HCT116 (cell line): ENCODE results near the gene FBXL17.

Experiments used
- POLR2A ChIP-seq: IDR thresholded peaks from 2 replicates; pipeline ENCODE4 v1.7.0; 2011; ENCODE audit warnings: borderline replicate concordance; ENCODE audit not compliant: insufficient read depth, insufficient read length; ENCODE audit errors: extremely low read depth
- YY1 ChIP-seq: IDR thresholded peaks from 2 replicates; pipeline ENCODE4 v1.6.1; 2011; ENCODE audit warnings: low read length, low read depth, moderate library complexity, mild to moderate bottlenecking; ENCODE audit not compliant: insufficient replicate concordance; ENCODE audit errors: extremely low read depth
- TF ChIP-seq, protein P1 (sequence below), 3 experiments: fragments of 200-600 bp in 1 of 3; sonication (generic) in 1 of 3; IDR thresholded peaks in 2 of 3; conservative IDR thresholded peaks in 1 of 3; 2 replicates each; pipeline ENCODE4 v1.5.1; 2012 to 2017; ENCODE audit warnings: low read depth in 2 of 3, low read length in 2 of 3, antibody characterized with exemption in 1 of 3, borderline replicate concordance in 1 of 3, control low read depth in 1 of 3, mild to moderate bottlenecking in 1 of 3, mixed read lengths in 1 of 3, mixed run types in 1 of 3, moderate library complexity in 1 of 3; ENCODE audit not compliant: insufficient read depth in 1 of 3

DNA sequence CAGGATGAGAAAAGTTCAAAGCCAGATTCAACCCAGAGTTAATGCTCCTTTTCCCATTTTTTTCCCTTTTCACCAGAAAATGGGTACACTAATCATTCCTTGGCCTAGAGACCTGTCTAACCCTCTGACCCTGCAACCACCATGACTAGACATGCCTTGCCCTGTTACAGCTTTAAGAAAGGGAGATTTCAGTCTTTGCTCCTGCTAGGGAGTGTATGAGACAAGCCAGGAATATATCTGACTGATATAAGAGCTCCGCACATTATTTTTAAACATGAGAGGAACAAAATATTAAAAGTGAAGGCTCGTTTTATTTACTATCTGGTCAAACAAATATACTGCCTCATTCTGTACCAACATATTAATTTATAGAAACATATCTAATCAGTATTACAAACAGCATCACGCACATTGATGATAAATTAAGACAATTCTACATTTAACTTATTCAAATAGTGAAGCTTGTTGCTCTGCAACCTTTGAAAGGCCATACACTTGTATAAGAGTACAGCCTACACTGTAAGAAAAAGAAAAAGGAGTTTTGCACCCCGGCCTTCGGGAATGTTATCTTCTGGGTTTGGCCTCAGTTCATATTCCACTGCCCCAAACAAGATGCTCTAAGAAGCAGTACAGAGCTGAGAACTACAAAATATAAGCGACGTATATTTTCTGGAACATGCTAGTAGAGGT lies 132.7 kb downstream of the FBXL17 start:
- TF ChIP-seq, protein P1, sequence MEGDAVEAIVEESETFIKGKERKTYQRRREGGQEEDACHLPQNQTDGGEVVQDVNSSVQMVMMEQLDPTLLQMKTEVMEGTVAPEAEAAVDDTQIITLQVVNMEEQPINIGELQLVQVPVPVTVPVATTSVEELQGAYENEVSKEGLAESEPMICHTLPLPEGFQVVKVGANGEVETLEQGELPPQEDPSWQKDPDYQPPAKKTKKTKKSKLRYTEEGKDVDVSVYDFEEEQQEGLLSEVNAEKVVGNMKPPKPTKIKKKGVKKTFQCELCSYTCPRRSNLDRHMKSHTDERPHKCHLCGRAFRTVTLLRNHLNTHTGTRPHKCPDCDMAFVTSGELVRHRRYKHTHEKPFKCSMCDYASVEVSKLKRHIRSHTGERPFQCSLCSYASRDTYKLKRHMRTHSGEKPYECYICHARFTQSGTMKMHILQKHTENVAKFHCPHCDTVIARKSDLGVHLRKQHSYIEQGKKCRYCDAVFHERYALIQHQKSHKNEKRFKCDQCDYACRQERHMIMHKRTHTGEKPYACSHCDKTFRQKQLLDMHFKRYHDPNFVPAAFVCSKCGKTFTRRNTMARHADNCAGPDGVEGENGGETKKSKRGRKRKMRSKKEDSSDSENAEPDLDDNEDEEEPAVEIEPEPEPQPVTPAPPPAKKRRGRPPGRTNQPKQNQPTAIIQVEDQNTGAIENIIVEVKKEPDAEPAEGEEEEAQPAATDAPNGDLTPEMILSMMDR (IDR thresholded peaks at IDR 0.05 in 2 of 3, conservative IDR thresholded peaks at IDR 0.05 in 1 of 3; ENCODE audit: borderline replicate concordance in 1 of 3, insufficient read depth in 1 of 3, low read depth in 2 of 3, low read length in 2 of 3) = no peak
- TF ChIP-seq YY1 (no peak), POLR2A (no peak)
